K562 (cell line): ENCODE data around the gene RBM25. TPM values are rescaled to one million over a fixed set of nuclear protein-coding genes. Genes with fewer than 3 reads are reported as not detected.

Experiments used
- ATAC-seq: fragments of 200-7000 bp; cut with Tn5 transposase; 3 replicates; pipeline ENCODE4 v1.9.1; 2020; ENCODE audit warnings: moderate library complexity
- BruUV-seq: library from RNA; stranded (reverse); fragments of 400-500 nt; replicated peaks from 2 replicates; lab custom pipeline; 2021; lab: Mats Ljungman, UMichigan
- CTCF ChIA-PET: fragments of 300-600 bp; formaldehyde crosslinking; extraction: SDS; loops from one replicate; lab custom pipeline; 2021; ENCODE audit warnings: low intra/inter-chr PET ratio; lab: Yijun Ruan, JAX
- POLR2A ChIA-PET: fragments of 300-600, 350-650 bp; sonication (Branson Sonifier 250); formaldehyde crosslinking; extraction: SDS; loops from one replicate; lab custom pipeline; 2021; ENCODE audit warnings: antibody characterized with exemption, inconsistent platforms; lab: Yijun Ruan, JAX
- DNase-seq, 4 experiments: peaks; one replicate each; pipeline versions ENCODE4 v3.0.0 to v3.0.0-alpha.2; 2011 to 2018; ENCODE audit warnings: low spot score in 3 of 4, mixed read lengths in 3 of 4; ENCODE audit errors: extremely low read depth in 1 of 4
- FAIRE-seq: peaks from 2 replicates; lab custom pipeline; 2011; peaks lifted over from hg19 to GRCh38; lab: Jason Lieb, UNC
- H2AFZ ChIP-seq: 2 replicates; pipeline ENCODE4 v1.6.0; 2011; ENCODE audit warnings: low read depth, low read length, control low read depth, inconsistent platforms
- H3K27ac ChIP-seq: fragments of 200-600 bp; 3 replicates; pipeline ENCODE4 v1.8.0; 2011; ENCODE audit warnings: low read depth, mild to moderate bottlenecking, control low read depth, inconsistent platforms, low read length, moderate library complexity, mixed read lengths; ENCODE audit errors: extremely low read depth
- H3K27me3 ChIP-seq, 2 experiments: fragments of 300-600 bp in 1 of 2; 2 replicates in 1 of 2; 3 replicates in 1 of 2; pipeline versions ENCODE4 v1.6.0 to v1.8.0; 2011; ENCODE audit warnings: inconsistent platforms in 2 of 2, low read length in 2 of 2, mild to moderate bottlenecking in 1 of 2, mixed read lengths in 1 of 2, moderate library complexity in 1 of 2; ENCODE audit not compliant: control insufficient read depth in 2 of 2, insufficient read depth in 2 of 2
- H3K36me3 ChIP-seq: fragments of 300-600 bp; 3 replicates; pipeline ENCODE4 v1.8.0; 2011; ENCODE audit warnings: mild to moderate bottlenecking, low read length, inconsistent platforms; ENCODE audit not compliant: control insufficient read depth, insufficient read depth
- H3K4me1 ChIP-seq, 2 experiments: fragments of 200-600 bp in 1 of 2; replicated peaks in 1 of 2; 2 replicates in 1 of 2; 3 replicates in 1 of 2; pipeline versions ENCODE4 v1.5.1 to v1.8.0; 2011; ENCODE audit warnings: inconsistent platforms in 2 of 2, low read length in 2 of 2, mild to moderate bottlenecking in 1 of 2, mixed read lengths in 1 of 2, moderate library complexity in 1 of 2; ENCODE audit not compliant: control insufficient read depth in 2 of 2, insufficient read depth in 2 of 2
- H3K4me2 ChIP-seq: 2 replicates; pipeline ENCODE4 v1.6.1; 2011; ENCODE audit warnings: low read length, control low read depth, inconsistent platforms, mixed read lengths; ENCODE audit not compliant: insufficient read depth
- H3K4me3 ChIP-seq: fragments of 200-600 bp; sonication (generic), shearing (Covaris generic); 2 replicates; pipeline ENCODE4 v1.5.1; 2016; ENCODE audit warnings: control low read depth, inconsistent platforms
- H3K79me2 ChIP-seq: fragments of 200-600 bp; 3 replicates; pipeline ENCODE4 v1.8.0; 2011; ENCODE audit warnings: low read length, inconsistent platforms; ENCODE audit not compliant: control insufficient read depth, insufficient read depth
- H3K9ac ChIP-seq, 2 experiments: 2 replicates each; pipeline versions ENCODE4 v1.6.0 to v1.6.1; 2011; ENCODE audit warnings: low read depth in 2 of 2, low read length in 2 of 2, control low read depth in 1 of 2, inconsistent platforms in 1 of 2, mild to moderate bottlenecking in 1 of 2, mixed read lengths in 1 of 2; ENCODE audit not compliant: insufficient read depth in 1 of 2
- H3K9me1 ChIP-seq: one replicate; pipeline ENCODE4 v1.6.0; 2011; ENCODE audit warnings: inconsistent platforms, mild to moderate bottlenecking, low read length, moderate library complexity; ENCODE audit not compliant: control insufficient read depth, insufficient read depth
- H3K9me3 ChIP-seq: replicated peaks from 2 replicates; pipeline ENCODE4 v1.5.1; 2011; ENCODE audit warnings: low read depth, low read length, inconsistent platforms; ENCODE audit not compliant: control insufficient read depth, insufficient read depth
- H4K20me1 ChIP-seq: replicated peaks from 2 replicates; pipeline ENCODE4 v1.6.1; 2011; ENCODE audit warnings: low read length, inconsistent platforms, mixed read lengths; ENCODE audit not compliant: control insufficient read depth, insufficient read depth
- ASH1L ChIP-seq: fragments of 450-650 bp; IDR thresholded peaks from 2 replicates; pipeline ENCODE4 v1.6.1; 2018; ENCODE audit warnings: borderline replicate concordance, mild to moderate bottlenecking, low read depth; ENCODE audit not compliant: partially characterized antibody
- ILK ChIP-seq: fragments of 450-650 bp; IDR thresholded peaks from 2 replicates; pipeline ENCODE4 v1.6.1; 2016; ENCODE audit warnings: missing genetic modification characterization, low read depth, mild to moderate bottlenecking, missing compliant biosample characterization, moderate library complexity, borderline replicate concordance
- NCOA2 ChIP-seq, 2 experiments: fragments of 450-650 bp; IDR thresholded peaks; 2 replicates each; pipeline ENCODE4 v1.6.1; 2018; ENCODE audit warnings: mild to moderate bottlenecking in 2 of 2, moderate library complexity in 1 of 2; ENCODE audit not compliant: partially characterized antibody in 2 of 2
- POLR2AphosphoS2 ChIP-seq: IDR thresholded peaks from 2 replicates; pipeline ENCODE4 v1.6.1; 2012; ENCODE audit warnings: low read length, improper control_type of control experiment
- POLR2AphosphoS5 ChIP-seq: IDR thresholded peaks from 2 replicates; pipeline ENCODE4 v1.6.1; 2011; ENCODE audit warnings: mild to moderate bottlenecking, low read depth, low read length, moderate library complexity; ENCODE audit not compliant: control insufficient read depth, insufficient read depth
- SREBF1 ChIP-seq: fragments of 150-350 bp; IDR thresholded peaks from 2 replicates; pipeline ENCODE4 v1.6.1; 2014; ENCODE audit warnings: antibody characterized with exemption, low read depth, low read length, borderline replicate concordance
- TRIM25 ChIP-seq: fragments of 450-650 bp; IDR thresholded peaks from 2 replicates; pipeline ENCODE4 v1.7.0; 2016; ENCODE audit warnings: borderline replicate concordance
- ZBED1 ChIP-seq: IDR thresholded peaks from 2 replicates; pipeline ENCODE4 v1.6.1; 2014
- ZNF75A ChIP-seq: fragments of 450-650 bp; formaldehyde crosslinking; IDR thresholded peaks from 2 replicates; pipeline ENCODE4 v1.4.0; 2020; ENCODE audit warnings: mild to moderate bottlenecking
- WGBS: fragments of 100-300 bp; shearing (Covaris generic); methylation state at CpG from one replicate; pipeline ENCODE4 v1.1.6; 2016; ENCODE audit warnings: low coverage, mixed read lengths; ENCODE audit not compliant: insufficient coverage; ENCODE audit errors: missing lambda C conversion rate; 5-methylcytosine and 5-hydroxymethylcytosine counted together
- in situ Hi-C: fragments of 300-500 bp; cut with MboI; formaldehyde crosslinking; loops from 4 replicates; pipeline ENCODE4 v1.15.0; 2018; ENCODE audit warnings: inconsistent platforms, mixed read lengths
- intact Hi-C: fragments of 100-400 bp; cut with micrococcal nuclease; formaldehyde crosslinking; loops from 2 replicates; pipeline ENCODE4 v1.14.2; 2022
- polyA plus RNA-seq, 8 experiments: library from polyadenylated mRNA; depleted of rRNA in 4 of 8; stranded (reverse) in 5 of 8; unstranded in 3 of 8; fragments of >200 nt; fragmentation: Nextera tagmentation in 2 of 8; fragmentation: Illumina TruSeq in 1 of 8; extraction: Ambion mirVana in 2 of 8; extraction: Trizol in 1 of 8; gene quantifications; 2 replicates each; pipeline versions ENCODE4 v1.2.1 to v1.2.3, GENCODE V29; 2011 to 2014; ENCODE audit warnings: inconsistent platforms in 1 of 8, missing spikeins in 1 of 8
- total RNA-seq, 7 experiments: library from RNA; depleted of rRNA in 6 of 7; stranded (reverse); fragments of >200 nt in 6 of 7; fragmentation: Illumina TruSeq in 2 of 7; extraction: Trizol in 2 of 7; gene quantifications; 2 replicates each; pipeline versions ENCODE4 v1.2.1 to v1.2.3, GENCODE V29; 2011 to 2021; ENCODE audit warnings: low replicate concordance in 1 of 7

RBM25 gene
- total and polyA plus RNA-seq, 9 of the 15 experiments (the other 6 are each of a cell fraction or from before 2014, with no cell fraction given), result 28.6 to 80.1 (median 48.1) TPM

GRCh38 chr14:73125169-73125588 is 66.8 kb downstream of the RBM25 start:
- H4K20me1 ChIP-seq, result no peaks in the 10 kb centered on the region
- peaks cover 49% of the 10 kb centered on the region; the same call in 2 of the 3 replicates for H3K36me3 ChIP-seq
- intact Hi-C loops (no loop called here), in situ Hi-C loops (no loop called here)
- 94% methylated on average over 5 of the region's 5 CpGs for WGBS
- H3K27ac ChIP-seq, result no peak overlapping the region
- POLR2A ChIA-PET, result interaction anchor here (0.8 to 1.9 kb wide), 2 partner anchors 9 to 12 kb away, joined by 3 to 14 read pairs; partner anchors contain the start of gene PSEN1
- no peak overlapping the region for H3K4me3 ChIP-seq
- peak; percentile 19; the same call in 1 of the 3 replicates for ATAC-seq
- H3K27me3 ChIP-seq, result no peaks in the 10 kb centered on the region
- H3K9ac ChIP-seq, result no peak overlapping the region
- CTCF ChIA-PET, result no interaction called here
- TF ChIP-seq SREBF1, result no peak
- no peak for TF ChIP-seq TRIM25
- peak; percentile 9; the same call in 1 of the 2 replicates for TF ChIP-seq POLR2AphosphoS5
- no peak for TF ChIP-seq NCOA2 (IDR thresholded peaks at IDR 0.05; ENCODE audit: partially characterized antibody in 2 of 2)
- 0 out of 2 replicates have a peak, but pooled peaks have one; percentile 52 for TF ChIP-seq POLR2AphosphoS2
- no peak for TF ChIP-seq ZNF75A (CRISPR knock-in tag)
- TF ChIP-seq ZBED1, result no peak
- no peak for TF ChIP-seq ILK (tag)
- TF ChIP-seq ASH1L, result no peak
- FAIRE-seq, result no peak
- H3K9me1 ChIP-seq, result no peaks in the 10 kb centered on the region
- no peaks in the 10 kb centered on the region for H3K9me3 ChIP-seq
- H2AFZ ChIP-seq, result no peak overlapping the region
- DNase-seq, result no peak
- H3K4me2 ChIP-seq, result no peak overlapping the region
- no peaks in the 10 kb centered on the region for H3K79me2 ChIP-seq
- no TSS peak for BruUV-seq
- no peaks in the 10 kb centered on the region for H3K4me1 ChIP-seq
